Activated CD8-positive, alpha-beta memory T cell treated with anti-CD3 and anti-CD28 coated beads for 36 hours (primary cell): ENCODE measurements around the gene OPTC. TPM values are rescaled to one million over a fixed set of nuclear protein-coding genes. Genes with fewer than 3 reads are reported as not detected.

Experiments
- CTCF ChIA-PET: fragments of 350-600 bp; sonication (Branson Sonifier 250); formaldehyde crosslinking; loops from one replicate; lab custom pipeline; 2021; ENCODE audit warnings: antibody characterized with exemption; lab: Charles Lee
- POLR2A ChIA-PET: fragments of 350-600 bp; sonication (Branson Sonifier 250); formaldehyde crosslinking; loops from one replicate; lab custom pipeline; 2021; ENCODE audit warnings: antibody characterized with exemption; lab: Charles Lee
- total RNA-seq, 2 experiments: library from RNA; stranded (reverse); gene quantifications; one replicate each; pipeline ENCODE4 v1.2.3, GENCODE V29; 2021

The OPTC gene
- total RNA-seq, 2 experiments from 2014 or later = not detected

DNA sequence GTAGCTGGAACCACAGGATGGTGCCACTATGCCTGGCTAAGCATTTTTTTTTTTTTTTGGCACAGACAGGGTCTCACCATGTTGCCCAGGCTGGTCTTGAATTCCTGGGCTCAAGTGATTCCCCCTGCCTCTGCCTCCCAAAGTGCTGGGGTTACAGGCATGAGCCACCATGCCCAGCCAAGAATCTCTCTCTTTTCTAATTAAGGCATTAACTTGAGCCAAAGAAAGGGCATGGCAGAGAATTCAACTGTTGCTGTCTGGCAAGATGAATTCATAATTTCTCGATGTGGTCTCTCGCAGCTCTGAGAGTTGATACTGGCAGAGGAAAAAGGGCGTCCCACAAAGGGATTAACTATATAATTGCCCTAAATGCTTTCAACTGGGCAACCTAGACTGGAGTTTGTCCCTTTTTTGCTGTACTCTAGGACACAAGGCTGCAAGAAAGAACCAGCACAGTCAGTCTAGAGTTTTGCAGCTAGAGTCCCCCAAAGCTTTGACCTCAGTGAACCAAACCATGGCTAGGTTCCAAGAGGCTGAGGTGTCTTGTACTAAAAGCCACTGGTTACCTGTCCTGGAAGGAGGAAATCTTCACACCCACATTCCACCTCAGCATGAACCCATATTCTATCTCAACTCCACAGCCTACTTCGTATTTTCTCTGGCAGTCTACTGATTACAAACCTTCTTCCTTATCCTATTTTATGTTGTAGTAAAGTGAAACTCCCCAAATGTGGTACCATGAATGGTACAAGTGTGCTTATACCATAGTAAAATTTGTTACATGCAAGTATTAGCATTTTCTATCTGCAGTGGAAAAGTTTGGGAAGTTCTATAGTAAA, 51.2 kb downstream of the OPTC start:
- ChIA-PET POLR2A (no interaction called here), CTCF (no interaction called here)

DNA sequence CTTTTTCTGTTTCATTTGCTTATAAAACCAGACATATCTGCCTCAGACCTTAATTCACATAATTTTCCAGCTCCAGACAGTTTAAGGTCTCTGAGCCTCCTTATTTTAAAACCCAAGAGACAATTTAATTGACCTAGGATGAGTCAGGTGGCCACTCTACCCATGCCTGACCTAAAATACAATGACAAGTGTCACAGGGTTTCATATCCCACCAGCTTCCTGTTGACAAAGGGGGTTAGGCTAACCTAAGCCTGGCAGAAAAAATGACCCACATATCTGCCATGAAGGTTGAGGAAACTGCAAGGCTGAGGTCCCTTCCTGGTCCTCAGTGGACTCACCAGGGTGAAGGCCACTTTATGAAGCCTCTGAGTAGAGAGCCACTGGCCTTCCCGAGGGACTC, 52.3 kb downstream of the OPTC start:
- CTCF ChIA-PET = interaction anchor here (0.9 kb wide), 1 partner anchor 233 kb away, joined by 4 read pairs; no protein-coding TSS in a partner anchor
- POLR2A ChIA-PET = no interaction called here

DNA sequence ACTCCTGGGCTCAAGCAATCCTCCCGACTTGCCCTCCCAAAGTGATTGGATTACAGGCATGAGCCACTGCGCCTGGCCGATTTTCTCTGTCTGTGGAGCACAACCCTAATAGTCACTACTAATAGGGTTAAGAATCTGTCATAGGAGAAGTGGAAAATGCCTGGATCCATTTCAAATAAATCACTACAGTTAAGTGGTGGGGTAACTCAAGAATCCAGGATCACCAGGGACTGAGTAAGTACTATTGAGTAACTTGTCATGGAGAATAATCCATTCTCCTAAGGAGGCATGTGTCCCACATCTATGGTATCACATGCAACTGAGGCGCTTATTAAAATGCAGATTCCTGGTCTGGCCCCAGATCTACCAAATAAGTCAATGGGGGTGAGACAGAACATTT, 53.2 kb downstream of the OPTC start:
- ChIA-PET POLR2A (no interaction called here), CTCF (no interaction called here)

DNA sequence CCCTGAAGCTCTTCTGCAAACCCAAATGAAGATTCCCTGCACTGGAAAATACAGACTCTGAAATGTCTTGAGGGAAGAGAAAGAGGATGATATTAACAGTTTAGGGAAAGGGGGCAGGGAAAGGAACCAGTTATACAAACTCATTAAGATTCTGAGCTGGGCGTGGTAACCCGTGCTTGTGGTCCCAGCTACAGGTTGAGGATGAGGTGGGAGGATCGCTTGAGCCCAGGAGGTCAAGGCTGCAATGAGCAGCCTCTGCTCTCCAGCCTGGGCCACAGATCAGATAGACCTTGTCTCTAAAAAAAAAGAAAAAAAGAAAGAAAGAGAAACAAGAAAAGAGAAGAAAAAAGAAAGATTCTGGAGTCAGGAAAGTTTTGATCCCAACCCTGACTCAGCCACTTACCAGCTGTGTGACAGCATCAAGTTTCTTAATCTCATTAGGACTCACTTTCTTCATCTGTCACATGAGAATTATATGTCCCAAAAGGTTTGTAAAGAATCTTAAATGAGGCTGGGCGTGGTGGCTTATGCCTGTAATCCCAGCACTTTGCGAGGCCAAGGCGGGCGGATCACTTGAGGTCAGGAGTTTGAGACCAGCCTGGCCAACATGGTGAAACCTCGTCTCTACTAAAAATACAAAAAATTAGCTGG, 53.9 kb downstream of the OPTC start:
- ChIA-PET POLR2A (no interaction called here), CTCF (no interaction called here)

DNA sequence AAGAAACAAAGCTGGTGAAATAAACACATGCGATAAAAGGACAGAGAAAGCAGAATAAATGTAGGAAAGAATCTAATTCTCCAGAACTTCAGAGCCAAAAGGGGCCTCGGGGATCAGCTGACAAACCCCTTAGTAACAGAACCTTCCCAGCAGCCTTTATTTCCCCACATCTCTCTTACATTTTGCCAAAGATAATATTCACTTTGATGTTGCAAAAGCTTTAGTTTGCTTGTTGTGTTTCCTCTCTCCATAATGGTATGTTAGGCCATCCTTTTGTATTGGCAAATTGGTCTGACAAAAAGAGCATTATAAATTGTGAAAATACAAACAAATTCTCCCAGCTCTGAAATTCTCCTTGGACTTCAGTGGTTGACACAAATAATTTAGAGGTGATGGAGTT, 54.9 kb downstream of the OPTC start:
- POLR2A ChIA-PET = no interaction called here

DNA sequence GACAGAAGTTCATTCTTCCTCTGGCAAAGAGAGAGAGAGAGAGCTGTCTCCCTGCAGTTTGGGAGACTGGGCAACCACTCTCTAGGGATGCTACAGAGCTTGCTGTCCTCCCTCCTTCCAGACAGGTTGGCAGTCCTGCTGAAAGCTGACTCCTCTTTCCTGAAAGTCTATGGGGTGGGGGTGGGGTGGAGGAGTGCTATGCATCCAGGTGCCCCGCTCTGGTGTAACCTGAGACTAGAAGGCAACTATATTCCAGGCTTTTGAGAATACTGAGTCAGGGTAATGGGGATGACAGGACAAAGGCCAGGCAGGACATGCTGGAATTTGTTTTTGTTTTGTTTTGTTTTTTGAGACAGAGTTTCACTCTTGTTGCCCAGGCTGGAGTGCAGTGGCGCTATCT, 55.4 kb downstream of the OPTC start:
- ChIA-PET POLR2A (no interaction called here), CTCF (interaction anchor here (0.6 to 0.7 kb wide), 2 partner anchors 11 to 14 kb away, joined by 3 to 4 read pairs; no protein-coding TSS in a partner anchor)

More for the DNA sequence above, 54.9 kb downstream of the OPTC start:
- CTCF ChIA-PET = interaction anchor here (0.6 to 0.7 kb wide), 2 partner anchors 11 to 14 kb away, joined by 3 to 4 read pairs; no protein-coding TSS in a partner anchor

DNA sequence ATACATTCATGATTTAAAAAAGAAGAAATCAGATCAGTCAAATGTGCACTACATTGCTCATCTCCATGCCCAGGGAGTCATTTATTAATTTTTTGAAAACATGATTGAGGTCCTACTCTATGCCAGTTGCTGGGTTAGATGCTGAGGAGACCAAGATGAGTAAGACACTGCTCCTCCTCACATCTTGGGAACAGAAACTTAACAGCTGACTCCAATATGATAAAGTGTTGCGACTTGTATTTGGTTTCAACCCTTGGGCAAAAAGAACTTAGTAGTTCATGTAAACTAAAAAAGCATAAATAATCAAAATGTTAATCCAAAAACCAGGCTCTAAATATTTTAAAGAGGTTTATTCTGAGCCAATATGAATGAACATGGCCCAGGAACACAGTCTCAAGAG, 56.9 kb downstream of the OPTC start:
- POLR2A ChIA-PET = no interaction called here
- CTCF ChIA-PET = no interaction called here

DNA sequence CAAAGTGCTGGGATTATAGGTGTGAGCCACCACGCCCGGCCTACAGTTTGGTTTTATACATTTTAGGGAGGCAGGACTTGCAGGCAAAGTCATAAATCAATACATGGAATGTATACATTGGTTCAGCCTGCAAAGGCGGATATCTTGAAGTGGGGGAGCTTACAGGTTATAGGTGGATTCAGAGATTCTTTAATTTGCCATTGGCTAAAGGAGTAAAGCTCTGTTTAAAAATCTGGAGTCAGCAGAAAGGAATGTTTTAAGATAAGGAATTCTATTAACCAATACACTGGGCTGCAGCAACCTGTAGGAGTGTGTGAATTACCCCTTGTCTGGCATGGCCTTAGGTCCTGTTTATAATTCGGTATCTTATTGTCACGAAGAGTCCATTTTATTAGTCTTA, 57.6 kb downstream of the OPTC start:
- CTCF ChIA-PET = no interaction called here
- POLR2A ChIA-PET = no interaction called here

DNA sequence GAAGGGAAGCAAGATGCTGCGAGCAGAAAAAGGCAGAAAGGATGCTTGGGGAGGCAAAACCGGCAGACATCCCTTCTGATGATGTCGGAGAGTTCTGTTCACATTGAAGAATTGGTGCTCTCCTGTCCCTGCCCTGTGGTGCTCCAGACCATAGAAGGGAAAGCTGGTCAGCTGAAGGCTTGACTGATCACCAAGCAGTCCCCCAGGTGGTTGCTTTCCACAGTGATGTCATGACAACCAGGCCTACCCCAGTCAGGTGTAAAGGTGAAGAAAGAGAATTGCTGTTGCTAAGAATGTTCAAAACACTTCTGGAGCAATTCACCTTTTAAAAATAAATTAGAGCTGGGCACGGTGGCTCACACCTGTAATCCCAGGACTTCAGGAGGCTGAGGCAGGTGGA, 59.5 kb downstream of the OPTC start:
- POLR2A ChIA-PET = no interaction called here
- CTCF ChIA-PET = no interaction called here

DNA sequence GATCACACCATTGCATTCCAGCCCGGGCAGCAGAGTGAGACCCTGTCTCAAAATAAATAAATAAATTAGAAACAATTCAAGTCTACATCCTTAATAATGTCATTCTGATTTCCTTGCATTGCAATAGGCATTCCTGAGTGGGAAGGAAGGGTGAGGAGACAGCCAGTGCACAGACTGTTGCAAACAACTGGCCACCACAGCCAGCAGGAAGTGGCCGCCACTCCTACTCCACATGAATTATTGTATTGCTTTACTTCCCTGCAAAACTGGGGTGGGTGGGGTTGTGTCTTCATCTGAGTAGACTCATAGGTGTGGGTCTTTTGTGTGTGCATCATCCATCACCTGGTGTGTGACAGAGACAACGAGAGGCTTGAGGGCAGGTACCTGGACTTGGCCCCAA, 60.1 kb downstream of the OPTC start:
- ChIA-PET CTCF (no interaction called here), POLR2A (no interaction called here)

DNA sequence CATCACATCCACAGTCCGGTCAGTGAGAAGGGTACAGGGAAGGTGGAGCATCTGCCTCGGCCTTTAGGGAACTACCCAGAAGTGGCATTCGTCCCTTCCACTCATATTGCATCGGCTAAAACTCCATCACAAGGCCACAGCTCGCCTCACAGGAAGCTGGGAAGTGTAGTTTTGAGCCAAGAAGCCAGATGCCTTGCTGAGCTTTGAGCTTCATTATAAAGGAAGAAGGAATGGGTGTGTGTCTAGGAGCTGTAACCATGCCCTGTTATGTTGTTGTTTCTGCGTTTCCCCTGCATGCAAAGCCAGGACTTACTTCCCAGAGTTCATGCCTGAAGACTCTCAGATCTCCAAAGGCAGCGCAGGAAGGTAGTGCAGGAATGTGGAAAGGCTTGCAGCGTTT, 61.1 kb downstream of the OPTC start:
- ChIA-PET CTCF (no interaction called here), POLR2A (no interaction called here)

DNA sequence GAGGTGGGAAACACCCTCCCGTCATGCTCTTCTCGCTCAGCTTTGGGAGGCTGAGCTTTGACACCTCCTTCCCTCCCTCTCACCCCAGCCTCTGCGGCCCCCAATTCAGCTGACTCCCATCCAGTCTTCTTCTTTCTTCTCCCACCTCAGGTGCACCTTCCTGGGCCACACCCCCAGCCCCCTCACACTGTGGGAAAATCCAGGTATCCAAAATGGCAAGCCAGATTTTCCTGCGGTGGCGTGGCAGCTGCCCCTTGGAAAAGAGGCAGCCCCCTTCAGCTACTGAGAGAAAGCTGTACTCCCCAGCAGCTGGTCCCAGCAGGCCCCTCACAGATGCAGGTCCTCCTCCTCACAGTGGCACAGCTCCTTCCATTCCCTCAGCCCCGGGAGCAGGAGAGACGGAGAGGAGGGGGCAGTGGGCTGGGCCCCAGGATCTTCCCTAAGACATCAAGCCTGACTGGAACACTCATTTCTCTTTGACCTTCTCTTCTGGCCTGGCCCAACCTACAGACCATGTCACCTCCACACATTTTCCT, 61.6 kb downstream of the OPTC start:
- POLR2A ChIA-PET = no interaction called here
- CTCF ChIA-PET = no interaction called here

DNA sequence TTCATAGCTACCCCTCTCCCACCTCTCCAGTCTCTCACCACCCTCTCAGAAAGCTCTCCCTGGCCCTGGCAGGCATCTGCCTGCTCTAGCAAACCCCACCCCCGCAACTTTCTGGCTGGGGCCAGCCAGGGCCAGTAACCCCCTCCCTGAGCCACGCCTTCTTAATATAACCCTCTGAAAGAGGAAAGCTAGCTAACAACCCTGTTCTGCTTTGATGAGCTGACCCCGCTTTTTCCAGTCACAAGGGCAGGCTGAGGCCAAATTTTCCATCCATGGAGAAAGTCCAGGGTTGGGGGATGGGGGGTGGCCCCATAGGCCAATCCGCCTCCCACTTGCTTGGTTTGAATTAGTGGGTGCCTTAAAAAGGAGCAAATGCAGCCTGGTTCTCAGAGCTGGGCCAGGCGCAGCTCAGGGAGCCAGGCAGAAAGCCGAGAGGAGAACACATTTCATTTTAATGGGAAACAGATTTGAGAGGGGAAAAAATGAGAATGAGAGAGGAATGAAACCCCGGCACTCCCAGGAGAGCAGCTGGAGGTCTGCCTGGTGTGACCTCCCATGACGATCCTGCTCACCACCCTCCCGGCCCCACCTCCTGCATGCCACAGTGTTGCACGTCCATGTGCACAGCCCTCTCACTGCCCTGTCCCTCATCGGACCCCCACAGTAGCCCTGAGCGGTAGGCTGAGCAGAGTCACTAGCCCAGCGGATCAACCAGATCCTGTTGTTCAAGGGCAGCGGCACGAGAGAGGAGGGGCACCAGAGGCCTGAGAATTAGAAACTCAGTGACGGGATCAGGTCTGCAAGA, 62.3 kb downstream of the OPTC start:
- ChIA-PET POLR2A (no interaction called here), CTCF (interaction anchor here (0.7 kb wide), 1 partner anchor 15 kb away, joined by 5 read pairs; no protein-coding TSS in a partner anchor)

DNA sequence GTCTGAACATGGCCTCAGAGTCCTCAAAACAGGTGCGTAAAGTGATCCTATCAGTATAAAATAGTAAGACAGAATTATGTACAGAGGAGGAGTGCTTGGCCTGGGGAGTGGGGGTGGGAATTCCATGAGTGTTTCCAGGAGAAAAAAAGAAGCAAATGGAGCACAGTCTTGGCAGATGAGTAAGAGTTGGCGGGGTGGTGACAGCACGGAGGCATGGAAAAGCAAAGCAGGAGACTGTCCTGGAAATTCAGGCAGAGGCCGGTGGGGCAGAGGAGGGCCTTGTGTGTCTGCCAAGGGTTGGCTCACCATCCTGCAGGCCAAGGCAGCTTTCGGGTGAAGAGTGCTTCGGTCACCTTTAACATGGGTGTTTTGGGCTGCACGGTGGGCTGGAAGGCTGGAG, 63.4 kb downstream of the OPTC start:
- CTCF ChIA-PET = no interaction called here
- POLR2A ChIA-PET = no interaction called here

DNA sequence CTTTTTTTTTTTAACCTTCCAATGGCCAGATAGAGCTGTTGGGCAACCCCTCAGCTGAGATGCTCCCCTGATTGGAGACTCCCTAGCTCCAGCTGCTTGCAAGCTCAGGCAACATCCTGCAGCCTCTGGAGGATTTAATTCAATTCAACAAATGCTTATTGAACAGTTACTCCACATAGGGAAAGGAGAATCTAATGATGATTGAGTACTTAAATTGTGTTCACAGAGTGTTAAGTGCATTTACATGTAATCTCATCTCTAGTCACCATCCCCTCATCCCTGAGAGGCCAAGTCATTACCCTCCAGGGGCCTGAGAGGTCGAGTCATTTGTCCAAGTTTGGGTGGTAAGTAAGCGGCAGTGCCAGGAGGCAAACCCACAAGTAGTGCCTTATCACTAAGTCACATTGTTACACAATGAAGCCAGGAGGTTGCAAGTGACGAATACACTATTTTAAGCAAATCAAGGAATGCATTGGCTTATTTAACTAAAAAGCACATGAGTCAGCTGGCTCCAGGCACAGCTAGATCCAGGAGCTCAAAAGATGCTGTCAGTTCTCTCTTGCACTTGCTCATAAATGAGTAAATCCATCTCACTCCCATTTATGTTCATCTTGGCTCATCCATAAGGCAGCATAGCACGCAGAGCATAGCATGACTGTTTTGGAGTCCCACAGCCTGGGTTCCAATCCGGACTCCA, 64.3 kb downstream of the OPTC start:
- ChIA-PET POLR2A (no interaction called here), CTCF (no interaction called here)
